ENCODE results near the gene SPEG.

SPEG gene

GRCh38 chr2:219522111-219523030 is 87.7 kb downstream of the SPEG start:
- TF ChIP-seq GATA3 (IDR thresholded peaks at IDR 0.05; ENCODE audit: low read depth, low read length) (no peak), GATA2 (IDR thresholded peaks at IDR 0.05; ENCODE audit: low read depth, low read length) (no peak)

- no peak for TF ChIP-seq GATA2 (IDR thresholded peaks at IDR 0.05; ENCODE audit: low read depth, low read length)
- TF ChIP-seq GATA3 (IDR thresholded peaks at IDR 0.05; ENCODE audit: low read depth, low read length): no peak
Observed at GRCh38 chr2:219523031-219523671, 88.5 kb downstream of the SPEG start.

GRCh38 chr2:219524817-219525216 is 90.2 kb downstream of the SPEG start:
- no peak for TF ChIP-seq GATA2 (IDR thresholded peaks at IDR 0.05; ENCODE audit: low read depth, low read length)
- TF ChIP-seq GATA3 (IDR thresholded peaks at IDR 0.05; ENCODE audit: low read depth, low read length): no peak

- no peak for TF ChIP-seq GATA3 (IDR thresholded peaks at IDR 0.05; ENCODE audit: low read depth, low read length)
- peak; percentile 98 for TF ChIP-seq GATA2 (IDR thresholded peaks at IDR 0.05; ENCODE audit: low read depth, low read length)
Observed at GRCh38 chr2:219525533-219526232, 91.0 kb downstream of the SPEG start.

- TF ChIP-seq GATA2 (IDR thresholded peaks at IDR 0.05; ENCODE audit: low read depth, low read length): peak; percentile 87
- no peak for TF ChIP-seq GATA3 (IDR thresholded peaks at IDR 0.05; ENCODE audit: low read depth, low read length)
Observed at GRCh38 chr2:219526320-219527075, 91.9 kb downstream of the SPEG start.

- TF ChIP-seq GATA2 (IDR thresholded peaks at IDR 0.05; ENCODE audit: low read depth, low read length) (no peak), GATA3 (IDR thresholded peaks at IDR 0.05; ENCODE audit: low read depth, low read length) (no peak)
Observed at GRCh38 chr2:219527076-219527394, 92.4 kb downstream of the SPEG start.

- no peak for TF ChIP-seq GATA2 (IDR thresholded peaks at IDR 0.05; ENCODE audit: low read depth, low read length)
- no peak for TF ChIP-seq GATA3 (IDR thresholded peaks at IDR 0.05; ENCODE audit: low read depth, low read length)
Observed at GRCh38 chr2:219527472-219527871, 92.8 kb downstream of the SPEG start.

- TF ChIP-seq GATA2 (IDR thresholded peaks at IDR 0.05; ENCODE audit: low read depth, low read length) (no peak), GATA3 (IDR thresholded peaks at IDR 0.05; ENCODE audit: low read depth, low read length) (no peak)
Observed at GRCh38 chr2:219530048-219530963, 95.7 kb downstream of the SPEG start.

GRCh38 chr2:219531639-219532377 is 97.2 kb downstream of the SPEG start:
- no peak for TF ChIP-seq GATA3 (IDR thresholded peaks at IDR 0.05; ENCODE audit: low read depth, low read length)
- no peak for TF ChIP-seq GATA2 (IDR thresholded peaks at IDR 0.05; ENCODE audit: low read depth, low read length)

- TF ChIP-seq GATA2 (IDR thresholded peaks at IDR 0.05; ENCODE audit: low read depth, low read length): no peak
- no peak for TF ChIP-seq GATA3 (IDR thresholded peaks at IDR 0.05; ENCODE audit: low read depth, low read length)
Observed at GRCh38 chr2:219532378-219532649, 97.7 kb downstream of the SPEG start.

- TF ChIP-seq GATA2 (IDR thresholded peaks at IDR 0.05; ENCODE audit: low read depth, low read length) (no peak), GATA3 (IDR thresholded peaks at IDR 0.05; ENCODE audit: low read depth, low read length) (no peak)
Observed at GRCh38 chr2:219533930-219534661, 99.5 kb downstream of the SPEG start.

GRCh38 chr2:219536425-219536824 is 101.8 kb downstream of the SPEG start:
- TF ChIP-seq GATA2 (IDR thresholded peaks at IDR 0.05; ENCODE audit: low read depth, low read length): no peak
- no peak for TF ChIP-seq GATA3 (IDR thresholded peaks at IDR 0.05; ENCODE audit: low read depth, low read length)
